AML-193 (cell line): ENCODE results near the gene TAOK1.
"Not testable (repeated sequence)": the region's sequence is repeated elsewhere in the genome, so short reads cannot be mapped to it uniquely, and the experiment has no call there.

ENCODE experiments used
- DNase-seq, 2 experiments: peaks; one replicate each; lab custom pipeline; 2025; lab: John Stamatoyannopoulos, UW

The TAOK1 gene

GRCh38 chr17:29549177-29549923 lies 159.2 kb downstream of the TAOK1 start:
- DNase-seq: no peak

DNA sequence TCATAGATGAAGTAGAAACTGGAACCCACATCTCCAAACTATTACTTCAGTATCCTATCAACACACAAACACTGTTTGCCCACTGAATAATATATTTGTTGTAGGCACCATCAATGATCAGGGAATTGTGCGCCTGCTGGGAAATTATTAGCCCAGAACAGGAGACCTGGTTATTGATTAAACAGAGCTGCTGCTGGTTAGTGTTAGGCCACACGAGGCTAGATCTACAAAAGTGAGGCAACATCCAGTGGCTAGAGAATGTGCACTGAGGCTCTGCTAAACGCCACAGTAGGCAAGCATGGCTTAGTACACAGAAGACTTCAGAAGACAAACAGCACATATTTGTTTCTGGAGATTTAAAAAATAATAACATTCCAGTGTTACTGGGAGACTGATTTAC lies 165.7 kb downstream of the TAOK1 start:
- DNase-seq: no peak

DNA sequence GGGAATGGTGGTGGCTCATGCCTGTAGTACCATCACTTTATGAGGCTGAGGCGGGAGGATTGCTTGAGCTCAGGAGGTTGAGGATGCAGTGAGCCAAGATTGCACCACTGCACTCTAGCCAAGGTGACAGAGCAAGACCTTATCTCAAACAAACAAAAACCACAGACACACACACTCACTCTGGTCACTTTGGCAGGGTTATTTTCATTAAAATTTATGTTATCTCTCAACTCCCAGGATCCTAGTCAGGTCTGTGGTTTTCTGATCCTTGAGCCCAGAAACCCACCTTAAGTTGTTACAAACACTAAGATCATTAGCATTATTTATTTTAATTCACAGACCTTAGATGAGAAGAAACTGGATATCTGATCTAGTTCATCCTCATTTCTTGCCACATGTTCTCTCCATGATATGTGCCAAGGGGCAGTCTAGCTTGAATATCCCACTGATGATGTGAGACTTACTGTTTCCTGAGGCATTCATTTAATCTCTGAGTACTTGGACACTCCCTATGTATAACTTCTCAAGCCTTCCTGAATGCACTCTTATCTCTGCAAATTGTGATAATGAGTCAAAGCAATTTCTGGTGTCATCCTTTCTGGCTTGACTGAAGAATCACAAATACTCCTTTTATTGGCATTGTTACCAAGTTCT lies 167.0 kb downstream of the TAOK1 start:
- DNase-seq: no peak

GRCh38 chr17:29557739-29558116 lies 167.6 kb downstream of the TAOK1 start:
- no peak for DNase-seq

DNA sequence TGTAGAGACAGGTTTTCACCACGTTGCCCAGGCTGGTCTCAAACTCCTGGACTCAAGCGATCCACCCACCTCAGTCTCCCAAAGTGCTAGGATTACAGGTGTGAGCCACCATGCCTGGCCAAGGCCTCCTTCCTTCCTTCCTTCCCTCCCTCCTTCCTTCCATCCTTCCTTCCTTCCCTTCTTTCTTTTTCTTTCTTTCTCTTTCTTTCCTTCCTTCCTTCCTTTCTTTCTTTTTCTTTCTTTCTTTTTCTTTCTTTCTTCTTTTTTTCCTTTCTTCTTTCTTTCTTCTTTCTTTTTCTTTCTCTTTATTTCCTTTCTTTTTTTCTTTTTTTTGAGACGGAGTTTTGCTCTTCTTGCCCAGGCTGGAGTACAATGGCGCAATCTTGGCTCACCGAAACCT lies 168.0 kb downstream of the TAOK1 start:
- DNase-seq: not testable (repeated sequence)

GRCh38 chr17:29559640-29560039 lies 169.5 kb downstream of the TAOK1 start:
- DNase-seq: no peak

- DNase-seq: no peak
Observed at GRCh38 chr17:29560316-29560715, 170.2 kb downstream of the TAOK1 start.

DNA sequence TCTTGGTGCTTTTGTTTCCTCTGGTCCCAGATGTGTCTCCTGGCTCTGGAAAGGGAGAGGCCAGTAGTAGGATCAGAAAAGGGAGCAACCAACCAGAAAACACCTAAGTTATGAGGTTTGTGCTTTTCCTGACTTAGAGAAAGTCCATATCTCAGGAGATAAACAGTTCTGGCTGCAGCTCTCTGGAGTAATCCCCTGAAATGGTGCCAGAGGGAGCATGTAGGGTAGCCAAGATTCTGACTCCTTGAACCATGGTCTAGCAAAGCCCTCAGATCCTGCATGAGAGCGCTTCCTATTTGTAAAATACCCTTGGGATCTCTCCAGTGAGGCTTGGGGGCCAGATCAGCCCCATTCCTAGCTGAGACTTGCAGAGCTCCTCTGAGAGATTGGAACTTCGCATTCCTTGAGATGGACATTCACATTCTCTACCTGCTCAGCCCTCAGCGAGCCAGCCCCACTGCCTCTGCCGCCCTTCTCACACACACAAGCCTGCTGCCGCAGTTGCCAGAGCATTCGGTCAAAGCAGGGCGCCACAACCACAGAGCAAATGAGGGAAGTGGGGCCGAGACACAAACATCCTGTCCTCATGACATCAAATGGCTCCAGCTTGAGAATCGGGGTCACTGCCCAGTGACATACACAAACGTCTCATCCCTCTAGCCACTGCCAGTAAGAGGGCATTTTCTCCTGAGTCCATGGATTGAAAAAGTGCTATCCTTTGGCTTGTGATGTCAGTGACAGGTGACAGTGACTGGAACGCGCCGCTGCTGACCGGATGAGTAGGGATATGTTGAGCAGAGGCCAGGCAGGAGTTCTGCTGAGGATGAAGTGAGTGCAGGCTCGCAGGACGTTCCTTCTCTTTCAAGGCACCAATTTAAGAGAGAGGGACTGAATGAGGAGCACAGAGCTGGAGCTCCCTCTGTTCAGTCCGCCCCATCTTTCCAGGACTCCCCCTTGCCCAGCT lies 171.7 kb downstream of the TAOK1 start:
- no peak for DNase-seq

DNA sequence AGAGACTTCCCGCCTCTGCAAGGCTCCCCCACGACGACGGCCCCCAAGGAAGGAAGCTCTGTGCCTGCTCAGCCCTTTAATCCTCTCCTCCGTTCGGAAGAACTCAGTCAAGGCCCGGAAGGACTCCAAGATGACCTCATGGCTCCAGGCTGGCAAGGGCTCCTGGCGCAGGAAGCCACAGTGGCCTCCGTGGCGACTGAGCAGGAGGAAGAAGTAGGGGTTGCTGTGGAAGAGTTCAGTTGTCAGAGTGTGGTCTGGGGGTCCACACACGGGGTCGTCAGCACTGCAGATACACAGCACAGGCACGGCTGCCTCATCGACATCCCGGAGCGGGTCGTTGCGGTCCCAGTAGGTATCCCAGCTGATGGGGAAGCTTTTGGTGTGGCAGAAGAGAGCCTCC lies 172.5 kb downstream of the TAOK1 start:
- DNase-seq: no peak

- DNase-seq: no peak
Observed at GRCh38 chr17:29563816-29564215, 173.7 kb downstream of the TAOK1 start.

- peak; percentile 26 to 77 for DNase-seq
Observed at GRCh38 chr17:29565643-29566472, 175.7 kb downstream of the TAOK1 start.

DNA sequence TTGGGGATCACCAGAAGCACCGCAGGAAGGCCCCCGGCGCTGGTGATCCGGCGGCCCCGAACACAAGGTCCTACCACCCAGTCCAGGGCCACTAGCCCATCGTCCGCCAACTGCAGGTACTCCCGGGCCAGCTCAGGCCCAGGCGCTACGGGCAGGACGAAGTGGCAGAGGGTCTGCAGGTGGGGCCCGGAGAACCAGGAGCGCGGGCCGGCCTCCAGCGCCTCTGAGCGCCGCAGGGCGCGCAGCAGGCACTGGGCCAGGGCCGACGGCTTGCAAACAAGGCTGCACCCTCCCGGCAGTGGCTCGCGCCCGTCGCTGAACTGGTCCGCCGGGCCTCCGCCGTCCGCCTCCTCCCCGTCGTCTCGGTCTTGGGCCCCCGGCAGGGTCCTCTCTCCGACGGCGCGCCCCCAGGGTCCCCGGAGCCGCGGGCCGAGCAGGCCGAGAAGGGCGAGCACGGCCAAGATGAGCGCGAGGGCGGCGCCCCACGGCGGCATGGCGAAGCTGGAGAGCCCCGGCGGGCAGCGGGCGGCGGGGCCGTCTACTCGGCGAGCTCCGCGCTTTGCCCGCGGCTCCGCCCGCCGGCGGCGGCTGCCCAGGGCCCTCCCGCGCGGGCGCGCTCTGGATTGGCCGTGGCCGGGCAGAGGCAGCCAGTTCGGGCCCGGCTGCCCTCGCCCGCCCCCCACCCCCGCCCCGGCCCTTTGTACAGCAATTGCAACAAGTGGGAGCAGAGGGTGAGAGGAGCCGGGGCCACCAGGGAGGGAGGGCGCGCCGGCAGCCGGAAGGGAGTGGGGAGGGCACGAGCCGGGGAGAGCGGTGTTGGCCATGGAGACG lies 176.5 kb downstream of the TAOK1 start, which contains the start of gene ABHD15:
Gene ABHD15, minus strand, starts transcription at position 565 of the 831 bp plus-strand sequence. Its CDS starts 71 bp downstream, at position 494.
- DNase-seq: peak; percentile 71 to 79

- no peak for DNase-seq
Observed at GRCh38 chr17:29567304-29567553, 177.1 kb downstream of the TAOK1 start.

DNA sequence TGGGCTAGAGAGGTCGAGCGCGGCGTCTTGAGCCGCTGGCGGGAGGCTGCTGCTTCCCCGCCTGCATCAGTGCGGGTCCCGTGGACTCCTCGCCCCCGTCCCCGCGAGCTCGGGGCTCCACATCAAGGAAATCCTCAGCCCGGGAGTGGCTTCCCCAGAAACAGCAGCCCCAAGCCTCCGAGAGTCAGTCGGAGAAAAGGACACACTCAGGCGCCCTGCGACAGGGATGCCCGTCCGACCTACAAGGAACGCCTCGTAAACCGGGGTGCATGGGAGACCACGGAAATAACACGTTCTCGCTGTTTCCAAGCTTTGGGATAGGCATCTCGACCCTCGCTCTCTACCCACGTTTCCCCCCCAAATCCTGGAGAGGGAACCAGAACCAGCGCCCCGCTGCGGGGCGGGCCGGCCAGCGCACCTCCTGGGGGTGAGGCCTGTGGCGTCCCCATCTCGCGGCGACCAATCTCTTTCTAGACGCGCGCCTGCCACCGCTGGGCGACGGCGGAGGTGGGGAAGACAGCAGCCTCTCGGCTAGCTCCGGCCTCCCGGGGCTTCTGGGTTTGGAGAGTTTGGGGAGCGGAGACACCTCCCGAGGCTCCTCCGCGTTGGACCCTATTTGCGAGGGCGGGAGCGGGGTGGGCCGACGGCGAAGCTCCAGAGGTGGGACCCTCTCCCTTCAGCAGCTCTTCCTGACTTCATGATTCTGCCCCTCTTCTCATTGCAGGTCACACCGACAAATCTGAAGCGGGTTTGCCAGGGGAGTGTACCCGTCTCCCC lies 177.6 kb downstream of the TAOK1 start:
- peak; percentile 48 to 69 for DNase-seq

GRCh38 chr17:29568331-29569244 lies 178.4 kb downstream of the TAOK1 start, which contains the start of gene TP53I13:
TP53I13 (plus strand) TSS chr17:29568701; CDS start chr17:29568759, 58 bp downstream.
- DNase-seq: peak; percentile 81 to 84

DNA sequence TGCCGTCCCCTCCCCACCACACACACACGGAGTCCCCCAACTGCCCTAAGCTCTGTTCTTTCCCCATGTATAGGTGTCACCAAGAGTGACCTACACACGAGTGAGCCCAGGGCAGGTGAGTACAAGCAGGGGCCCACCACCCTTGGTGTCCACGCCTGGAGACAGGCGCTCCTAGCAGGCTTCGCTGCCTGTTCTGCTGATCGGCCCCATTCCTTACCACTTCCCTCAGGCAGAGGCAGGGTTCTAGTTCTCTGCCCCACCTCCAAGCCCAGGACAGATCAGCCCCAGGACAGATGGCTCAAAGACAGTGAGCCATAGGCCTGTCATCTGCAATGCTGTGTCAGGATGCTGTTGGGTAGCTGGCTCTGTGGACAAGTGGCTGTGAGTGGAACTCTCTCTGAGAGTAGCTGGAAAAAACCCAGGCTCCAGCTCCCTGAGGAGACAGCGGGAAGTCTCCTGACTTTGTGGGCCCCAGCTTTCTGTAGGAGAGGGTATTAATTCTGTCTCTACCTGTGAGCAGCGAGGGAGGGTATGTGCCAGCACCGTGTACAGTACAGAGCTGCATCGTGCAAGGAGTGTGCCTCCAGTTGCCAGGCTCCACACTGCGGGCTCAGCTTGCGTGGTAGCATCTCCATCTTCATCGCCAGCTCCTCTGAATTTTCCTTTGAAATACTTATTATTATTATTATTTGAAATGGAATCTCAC lies 179.2 kb downstream of the TAOK1 start:
- no peak for DNase-seq

DNA sequence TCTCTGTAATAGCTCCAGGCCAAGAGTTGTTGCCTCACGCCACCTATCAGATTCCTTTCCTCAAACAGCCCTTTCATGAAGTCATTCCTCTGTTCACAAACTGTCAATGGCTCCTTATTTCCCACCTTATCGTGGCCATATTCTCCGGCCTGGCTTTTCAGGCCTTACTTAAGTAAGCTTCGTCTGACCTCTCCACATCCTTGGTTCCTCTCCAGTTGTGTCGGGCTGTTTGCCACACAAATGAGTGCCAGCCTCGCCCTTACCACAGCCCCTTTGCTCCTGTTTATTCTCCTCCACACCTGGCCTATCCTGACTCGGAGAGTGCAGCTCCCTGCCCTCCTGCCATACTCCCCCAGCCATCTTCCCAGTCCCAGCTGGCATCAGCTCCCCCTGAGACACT lies 180.4 kb downstream of the TAOK1 start:
- no peak for DNase-seq

DNA sequence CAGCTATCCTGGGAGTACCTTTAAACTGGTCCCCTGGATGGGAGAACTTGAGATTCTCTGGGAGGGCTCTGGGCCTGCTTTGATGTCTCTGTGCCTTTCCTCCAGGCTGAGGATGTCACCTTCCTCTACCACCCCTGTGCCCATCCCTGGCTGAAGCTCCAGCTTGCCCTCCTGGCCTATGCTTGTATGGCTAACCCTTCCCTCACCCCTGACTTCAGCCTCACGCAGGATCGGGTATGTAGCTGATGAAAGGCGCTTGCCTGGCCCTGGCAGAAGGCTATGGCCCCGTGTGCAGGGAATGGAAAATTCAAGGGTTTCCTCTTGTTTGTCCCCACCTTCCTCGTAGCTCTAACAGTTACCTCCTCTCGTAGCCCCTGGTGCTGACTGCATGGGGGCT lies 181.3 kb downstream of the TAOK1 start:
- no peak for DNase-seq
